ENCODE results near the gene ANKRD40.
A peak's percentile ranks its signal among the peaks of the same experiment; 100 is the strongest.
"Not testable (repeated sequence)": the region's sequence is repeated elsewhere in the genome, so short reads cannot be mapped to it uniquely, and the experiment has no call there.

The ANKRD40 gene

GRCh38 chr17:50707289-50708049 lies at the start of gene ANKRD40:
TSS of gene ANKRD40 (minus strand) at chr17:50707914. CDS start at chr17:50707654, 260 bp downstream.
- DNase-seq, result peak; percentile 97

- DNase-seq, result no peak
These were observed 46.8 kb upstream of the ANKRD40 start for GRCh38 chr17:50754521-50754920.

- no peak for DNase-seq
These were observed 41.5 kb upstream of the ANKRD40 start for GRCh38 chr17:50749245-50749644.

GRCh38 chr17:50745631-50746030 lies 37.9 kb upstream of the ANKRD40 start:
- DNase-seq, result no peak

GRCh38 chr17:50739098-50739497 lies 31.4 kb upstream of the ANKRD40 start:
- DNase-seq, result no peak

GRCh38 chr17:50737118-50737698 lies 29.5 kb upstream of the ANKRD40 start:
- DNase-seq, result no peak

- no peak for DNase-seq
These were observed 27.6 kb upstream of the ANKRD40 start for GRCh38 chr17:50735287-50735686.

GRCh38 chr17:50731575-50732460 lies 24.1 kb upstream of the ANKRD40 start:
- no peak for DNase-seq

- no peak for DNase-seq
These were observed 21.4 kb upstream of the ANKRD40 start for GRCh38 chr17:50728881-50729765.

GRCh38 chr17:50728112-50728429 lies 20.4 kb upstream of the ANKRD40 start:
- no peak for DNase-seq

- DNase-seq, result no peak
These were observed 18.3 kb upstream of the ANKRD40 start for GRCh38 chr17:50725769-50726655.

GRCh38 chr17:50724622-50725021 lies 16.9 kb upstream of the ANKRD40 start:
- not testable (repeated sequence) for DNase-seq

- DNase-seq, result no peak
These were observed 15.0 kb upstream of the ANKRD40 start for GRCh38 chr17:50722746-50723145.

- DNase-seq, result no peak
These were observed 13.7 kb upstream of the ANKRD40 start for GRCh38 chr17:50721194-50722010.

GRCh38 chr17:50719924-50720794 lies 12.4 kb upstream of the ANKRD40 start:
- DNase-seq, result peak; percentile 49

GRCh38 chr17:50719144-50719923 lies 11.6 kb upstream of the ANKRD40 start, which contains the start of gene LUC7L3:
TSS of gene LUC7L3 (plus strand) at chr17:50719603. CDS start at chr17:50719733, 130 bp downstream.
- DNase-seq, result peak; percentile 99

GRCh38 chr17:50715471-50715870 lies 7.8 kb upstream of the ANKRD40 start:
- no peak for DNase-seq

- DNase-seq, result no peak
These were observed 4.9 kb upstream of the ANKRD40 start for GRCh38 chr17:50712641-50713040.

- DNase-seq, result no peak
These were observed 2.9 kb upstream of the ANKRD40 start for GRCh38 chr17:50710650-50711049.
